KOPT-K1 (cell line): ENCODE data around the gene TLR2.

Source experiments
- H3K27ac ChIP-seq: fragments of 200-600 bp; sonication (generic); 2 replicates; pipeline ENCODE4 v1.5.1; 2016; ENCODE audit warnings: antibody characterized with exemption, mild to moderate bottlenecking, low read depth, low read length; ENCODE audit not compliant: poor library complexity, severe bottlenecking
- H3K36me3 ChIP-seq: fragments of 200-600 bp; sonication (generic); 2 replicates; pipeline ENCODE4 v1.5.1; 2017; ENCODE audit warnings: antibody characterized with exemption, mild to moderate bottlenecking, low read length, moderate library complexity; ENCODE audit not compliant: insufficient read depth
- H3K9me3 ChIP-seq: fragments of 200-600 bp; sonication (generic); 2 replicates; pipeline ENCODE4 v1.5.1; 2017; ENCODE audit warnings: antibody characterized with exemption, low read length, mild to moderate bottlenecking; ENCODE audit not compliant: insufficient read depth, poor library complexity, severe bottlenecking

Gene TLR2

GRCh38 chr4:153704522-153704921, 20.4 kb downstream of the TLR2 start:
- Histone ChIP-seq H3K9me3 (no peaks in the 10 kb centered on the region), H3K36me3 (no peaks in the 10 kb centered on the region), H3K27ac (no peak overlapping the region)

DNA sequence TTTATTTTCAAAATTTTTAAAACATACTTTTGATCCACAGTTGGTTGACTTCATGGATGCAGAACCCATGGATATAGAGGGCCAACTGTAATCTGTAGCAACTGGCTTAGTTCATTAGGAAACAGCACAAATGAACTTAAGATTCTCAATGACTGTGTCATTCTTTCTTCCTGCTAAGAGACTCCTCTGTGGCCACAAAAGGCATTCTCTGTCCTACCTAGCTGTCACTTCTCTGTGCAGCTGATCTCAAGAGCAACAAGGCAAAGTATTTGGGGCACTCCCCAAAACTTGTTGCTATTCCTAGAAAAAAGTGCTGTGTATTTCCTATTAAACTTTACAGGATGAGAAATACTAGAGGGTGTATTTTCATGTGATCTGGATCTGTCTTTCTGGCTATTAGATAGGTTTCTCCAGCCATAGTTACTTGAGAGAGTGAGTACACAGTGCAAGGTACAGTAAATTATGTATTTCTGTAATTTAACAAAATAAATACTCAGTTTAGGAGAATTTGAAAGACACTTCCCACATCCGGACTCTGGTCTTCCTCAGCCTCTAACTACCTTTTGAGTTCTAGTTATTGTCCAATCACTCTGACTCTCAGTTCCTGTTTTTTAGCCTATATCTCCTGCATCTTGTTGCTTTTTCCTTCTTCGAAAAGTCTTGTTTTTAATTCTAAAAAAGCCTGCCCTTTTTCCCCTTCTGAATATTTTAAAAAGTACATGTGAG, 21.8 kb downstream of the TLR2 start:
- no peak overlapping the region for H3K27ac ChIP-seq
- no peaks in the 10 kb centered on the region for H3K36me3 ChIP-seq
- H3K9me3 ChIP-seq = no peaks in the 10 kb centered on the region

- H3K36me3 ChIP-seq = no peaks in the 10 kb centered on the region
- H3K9me3 ChIP-seq = no peaks in the 10 kb centered on the region
- no peak overlapping the region for H3K27ac ChIP-seq
These were observed 22.4 kb downstream of the TLR2 start for GRCh38 chr4:153706519-153706918.

- no peaks in the 10 kb centered on the region for H3K9me3 ChIP-seq
- H3K36me3 ChIP-seq = no peaks in the 10 kb centered on the region
- no peak overlapping the region for H3K27ac ChIP-seq
These were observed 26.6 kb downstream of the TLR2 start for GRCh38 chr4:153710681-153711080.

- H3K27ac ChIP-seq = no peak overlapping the region
- H3K9me3 ChIP-seq = no peaks in the 10 kb centered on the region
These were observed 30.0 kb downstream of the TLR2 start for GRCh38 chr4:153713866-153714646.

GRCh38 chr4:153722036-153722435, 38.0 kb downstream of the TLR2 start:
- Histone ChIP-seq H3K36me3 (no peaks in the 10 kb centered on the region), H3K9me3 (no peaks in the 10 kb centered on the region), H3K27ac (no peak overlapping the region)

More at GRCh38 chr4:153713866-153714646, 30.0 kb downstream of the TLR2 start:
- no peaks in the 10 kb centered on the region for H3K36me3 ChIP-seq

GRCh38 chr4:153724606-153725005, 40.5 kb downstream of the TLR2 start:
- Histone ChIP-seq H3K36me3 (no peaks in the 10 kb centered on the region), H3K27ac (no peak overlapping the region), H3K9me3 (no peaks in the 10 kb centered on the region)

GRCh38 chr4:153725136-153725830, 41.2 kb downstream of the TLR2 start:
- Histone ChIP-seq H3K9me3 (no peaks in the 10 kb centered on the region), H3K36me3 (no peaks in the 10 kb centered on the region), H3K27ac (no peak overlapping the region)

- no peak overlapping the region for H3K27ac ChIP-seq
- H3K36me3 ChIP-seq = no peaks in the 10 kb centered on the region
- no peaks in the 10 kb centered on the region for H3K9me3 ChIP-seq
These were observed 41.7 kb downstream of the TLR2 start for GRCh38 chr4:153725831-153726154.

GRCh38 chr4:153728151-153728550, 44.1 kb downstream of the TLR2 start:
- Histone ChIP-seq H3K27ac (no peak overlapping the region), H3K36me3 (no peaks in the 10 kb centered on the region), H3K9me3 (no peaks in the 10 kb centered on the region)

DNA sequence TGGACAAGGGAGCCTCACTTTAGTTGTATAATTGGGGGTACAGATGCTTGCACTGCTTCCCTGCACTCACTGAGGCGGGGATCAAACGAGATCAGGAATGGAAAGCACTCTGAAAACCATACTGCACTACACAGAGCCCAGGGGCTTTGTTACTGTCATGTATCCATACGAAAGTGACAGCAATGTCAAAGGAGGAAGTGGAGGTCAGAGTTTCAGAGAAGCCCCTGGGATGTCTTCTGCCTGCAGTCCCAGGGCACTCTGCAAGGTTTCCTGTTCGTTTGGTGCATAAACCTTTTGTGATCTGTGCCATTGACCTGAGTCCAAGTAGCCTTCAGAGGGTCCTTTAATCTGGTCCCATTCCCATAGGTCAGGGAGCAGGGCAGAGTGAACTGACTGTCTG, 44.6 kb downstream of the TLR2 start:
- Histone ChIP-seq H3K9me3 (no peaks in the 10 kb centered on the region), H3K27ac (no peak overlapping the region)

GRCh38 chr4:153729895-153730294, 45.8 kb downstream of the TLR2 start:
- no peaks in the 10 kb centered on the region for H3K36me3 ChIP-seq
- no peaks in the 10 kb centered on the region for H3K9me3 ChIP-seq
- H3K27ac ChIP-seq = no peak overlapping the region

More for the DNA sequence above, 44.6 kb downstream of the TLR2 start:
- H3K36me3 ChIP-seq = no peaks in the 10 kb centered on the region

DNA sequence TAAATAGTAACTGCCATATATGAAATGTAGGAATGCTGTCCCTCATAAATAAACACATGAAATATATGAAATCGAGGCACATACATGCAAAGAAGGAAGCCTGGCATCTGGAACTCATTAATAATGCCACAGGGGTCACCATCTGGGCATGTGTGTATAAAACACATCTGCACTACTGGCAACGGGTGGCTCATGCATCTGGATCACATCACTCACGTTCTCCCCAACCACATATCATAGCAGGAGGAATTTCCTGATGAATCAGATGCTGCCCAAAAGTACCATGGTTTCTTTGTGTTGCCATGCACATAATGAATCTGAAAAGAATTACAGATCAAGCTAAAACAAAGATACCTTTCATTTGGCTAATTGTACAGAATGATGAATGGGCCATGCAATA, 47.2 kb downstream of the TLR2 start:
- Histone ChIP-seq H3K9me3 (no peaks in the 10 kb centered on the region), H3K36me3 (no peaks in the 10 kb centered on the region), H3K27ac (no peak overlapping the region)

- Histone ChIP-seq H3K9me3 (no peaks in the 10 kb centered on the region), H3K27ac (no peak overlapping the region), H3K36me3 (no peaks in the 10 kb centered on the region)
These were observed 49.8 kb downstream of the TLR2 start for GRCh38 chr4:153733751-153734448.

- Histone ChIP-seq H3K9me3 (peaks cover 8% of the 10 kb centered on the region), H3K36me3 (no peaks in the 10 kb centered on the region), H3K27ac (no peak overlapping the region)
These were observed 51.9 kb downstream of the TLR2 start for GRCh38 chr4:153735906-153736461.
